Activated CD8-positive, alpha-beta memory T cell treated with anti-CD3 and anti-CD28 coated beads, Interleukin-2, amount 50 U/mL, for 24 hours (primary cell): ENCODE measurements around the gene NGEF.

ENCODE experiments used
- DNase-seq: peaks from one replicate; pipeline ENCODE4 v3.0.0-alpha.2; 2020; ENCODE audit errors: extremely low read depth

Gene NGEF

GRCh38 chr2:232967474-232967873 lies 45.6 kb downstream of the NGEF start:
- no peak for DNase-seq

GRCh38 chr2:232966122-232966521 lies 46.9 kb downstream of the NGEF start:
- DNase-seq, result no peak

GRCh38 chr2:232963913-232964312 lies 49.1 kb downstream of the NGEF start:
- DNase-seq, result no peak

- DNase-seq, result no peak
Measured at GRCh38 chr2:232960862-232961261, 52.2 kb downstream of the NGEF start.

- DNase-seq, result no peak
Measured at GRCh38 chr2:232959139-232959538, 53.9 kb downstream of the NGEF start.

- DNase-seq, result no peak
Measured at GRCh38 chr2:232957657-232958090, 55.4 kb downstream of the NGEF start.

GRCh38 chr2:232955856-232956255 lies 57.2 kb downstream of the NGEF start:
- DNase-seq, result no peak

- DNase-seq, result no peak
Measured at GRCh38 chr2:232954691-232955090, 58.4 kb downstream of the NGEF start.

- DNase-seq, result no peak
Measured at GRCh38 chr2:232951891-232952290, 61.2 kb downstream of the NGEF start.

GRCh38 chr2:232951181-232951580 lies 61.9 kb downstream of the NGEF start:
- DNase-seq, result no peak

- DNase-seq, result no peak
Measured at GRCh38 chr2:232950751-232951150, 62.3 kb downstream of the NGEF start.

GRCh38 chr2:232949016-232949415 lies 64.0 kb downstream of the NGEF start:
- no peak for DNase-seq

- DNase-seq, result no peak
Measured at GRCh38 chr2:232942831-232943230, 70.2 kb downstream of the NGEF start.

- DNase-seq, result no peak
Measured at GRCh38 chr2:232941912-232942594, 71.0 kb downstream of the NGEF start.

- DNase-seq, result no peak
Measured at GRCh38 chr2:232941400-232941799, 71.7 kb downstream of the NGEF start.

GRCh38 chr2:232940724-232941123 lies 72.3 kb downstream of the NGEF start:
- no peak for DNase-seq

GRCh38 chr2:232937278-232937906 lies 75.7 kb downstream of the NGEF start:
- no peak for DNase-seq

- no peak for DNase-seq
Measured at GRCh38 chr2:232931636-232932035, 81.4 kb downstream of the NGEF start.

- DNase-seq, result no peak
Measured at GRCh38 chr2:232930059-232930400, 83.0 kb downstream of the NGEF start.

GRCh38 chr2:232929303-232930058 lies 83.6 kb downstream of the NGEF start:
- DNase-seq, result no peak

- DNase-seq, result no peak
Measured at GRCh38 chr2:232928551-232929302, 84.3 kb downstream of the NGEF start.
